Endothelial cell of coronary artery (primary cell): ENCODE data around the gene C1QTNF7. TPM values are rescaled to one million over a fixed set of nuclear protein-coding genes. Genes with fewer than 3 reads are reported as not detected.

ENCODE experiments used
- total RNA-seq: library from RNA; depleted of rRNA; stranded (reverse); fragments of >200 nt; gene quantifications from 2 replicates; pipeline ENCODE4 v1.2.3, GENCODE V29; 2014

The C1QTNF7 gene, protein sequence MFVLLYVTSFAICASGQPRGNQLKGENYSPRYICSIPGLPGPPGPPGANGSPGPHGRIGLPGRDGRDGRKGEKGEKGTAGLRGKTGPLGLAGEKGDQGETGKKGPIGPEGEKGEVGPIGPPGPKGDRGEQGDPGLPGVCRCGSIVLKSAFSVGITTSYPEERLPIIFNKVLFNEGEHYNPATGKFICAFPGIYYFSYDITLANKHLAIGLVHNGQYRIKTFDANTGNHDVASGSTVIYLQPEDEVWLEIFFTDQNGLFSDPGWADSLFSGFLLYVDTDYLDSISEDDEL
- not detected in 2 replicates for total RNA-seq

DNA sequence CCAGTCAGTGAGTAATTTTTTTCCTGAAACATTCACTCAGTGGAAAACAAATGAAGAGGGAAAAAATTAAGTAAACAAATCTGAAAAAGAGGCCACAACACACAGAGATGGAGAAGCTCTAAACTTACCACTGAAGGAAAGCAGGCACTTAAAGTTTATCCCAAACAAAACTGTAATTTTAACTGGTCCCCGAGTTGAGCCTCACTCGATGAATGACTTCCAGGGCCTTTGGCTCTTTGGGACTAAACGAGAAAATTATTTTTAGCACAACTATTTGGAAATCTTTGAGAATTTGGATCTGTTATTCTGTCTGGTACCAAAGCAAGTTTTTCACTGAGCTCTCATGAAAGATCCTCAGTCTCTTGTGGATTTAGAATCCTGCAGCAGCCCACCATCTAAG lies at the start of gene C1QTNF7:
Gene C1QTNF7 (plus strand): TSS at position 333 of the 400 bp plus-strand sequence. CDS start 7,711 bp downstream, outside the sequence.

DNA sequence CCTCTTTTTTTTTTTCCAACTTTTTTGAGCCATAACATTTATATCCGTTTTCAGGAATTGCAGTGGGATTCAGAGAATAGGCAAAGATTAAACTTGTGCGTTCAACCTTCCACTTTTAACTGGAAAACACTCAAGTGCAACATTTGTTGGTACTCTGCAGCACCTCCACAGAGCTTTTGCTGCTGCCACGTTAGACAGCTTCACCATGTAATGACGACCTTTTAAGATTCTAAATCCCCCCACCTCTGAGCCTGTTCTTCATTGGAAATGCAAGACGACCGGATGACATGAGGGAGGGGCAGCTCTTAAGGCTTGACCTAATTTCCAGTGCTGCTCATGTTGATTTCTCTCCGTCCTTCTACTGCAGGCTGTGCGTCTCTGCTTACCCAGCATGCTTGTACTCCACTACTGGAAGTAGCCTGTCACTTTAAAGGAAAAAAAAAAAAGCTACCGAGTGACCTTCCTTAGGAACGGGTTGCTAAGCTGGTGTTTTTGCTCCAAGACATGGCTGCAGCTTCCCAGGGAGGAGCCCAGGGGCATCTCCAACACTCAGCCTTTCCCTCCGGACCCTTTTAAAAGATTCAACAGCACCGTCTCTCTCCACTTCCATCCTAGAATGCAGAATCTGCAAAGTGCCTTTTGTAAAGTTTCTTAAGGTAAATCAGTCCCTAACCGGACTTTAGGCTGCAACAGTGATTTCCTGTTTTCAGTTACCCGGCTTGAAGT lies 41.7 kb downstream of the C1QTNF7 start, which contains the start of gene CC2D2A:
Gene CC2D2A (plus strand): TSS at position 481 of the 726 bp plus-strand sequence. CDS start 6,051 bp downstream, outside the sequence.

Other genes starting within 250 kb of the C1QTNF7 start
- gene CC2D2A, start 41.8 kb downstream of the C1QTNF7 start, total RNA-seq = 7.2 and 11.2 TPM in 2 replicates
- gene FBXL5, start 227.3 kb downstream of the C1QTNF7 start, total RNA-seq = 58.4 and 73.9 TPM in 2 replicates